Measurements from ENCODE around the gene SEMA3G.

GRCh38 chr3:52393959-52394670 is 50.8 kb downstream of the SEMA3G start:
- TF ChIP-seq EZH2 (IDR thresholded peaks at IDR 0.05; ENCODE audit: low read length): no peak
- TF ChIP-seq, protein P1, sequence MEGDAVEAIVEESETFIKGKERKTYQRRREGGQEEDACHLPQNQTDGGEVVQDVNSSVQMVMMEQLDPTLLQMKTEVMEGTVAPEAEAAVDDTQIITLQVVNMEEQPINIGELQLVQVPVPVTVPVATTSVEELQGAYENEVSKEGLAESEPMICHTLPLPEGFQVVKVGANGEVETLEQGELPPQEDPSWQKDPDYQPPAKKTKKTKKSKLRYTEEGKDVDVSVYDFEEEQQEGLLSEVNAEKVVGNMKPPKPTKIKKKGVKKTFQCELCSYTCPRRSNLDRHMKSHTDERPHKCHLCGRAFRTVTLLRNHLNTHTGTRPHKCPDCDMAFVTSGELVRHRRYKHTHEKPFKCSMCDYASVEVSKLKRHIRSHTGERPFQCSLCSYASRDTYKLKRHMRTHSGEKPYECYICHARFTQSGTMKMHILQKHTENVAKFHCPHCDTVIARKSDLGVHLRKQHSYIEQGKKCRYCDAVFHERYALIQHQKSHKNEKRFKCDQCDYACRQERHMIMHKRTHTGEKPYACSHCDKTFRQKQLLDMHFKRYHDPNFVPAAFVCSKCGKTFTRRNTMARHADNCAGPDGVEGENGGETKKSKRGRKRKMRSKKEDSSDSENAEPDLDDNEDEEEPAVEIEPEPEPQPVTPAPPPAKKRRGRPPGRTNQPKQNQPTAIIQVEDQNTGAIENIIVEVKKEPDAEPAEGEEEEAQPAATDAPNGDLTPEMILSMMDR (optimal IDR thresholded peaks at IDR 0.05 in 1 of 3, IDR thresholded peaks at IDR 0.05 in 1 of 3, conservative IDR thresholded peaks at IDR 0.05 in 1 of 3; ENCODE audit: extremely low read depth in 1 of 3, insufficient read depth in 2 of 3, low read length in 3 of 3): no peak
